ENCODE measurements around the gene LRMDA. TPM values are rescaled to one million over a fixed set of nuclear protein-coding genes. Genes with fewer than 3 reads are reported as not detected.

Gene LRMDA
- total and polyA plus RNA-seq, 12 donors = 30.7 to 132 (median 78.1) TPM

DNA sequence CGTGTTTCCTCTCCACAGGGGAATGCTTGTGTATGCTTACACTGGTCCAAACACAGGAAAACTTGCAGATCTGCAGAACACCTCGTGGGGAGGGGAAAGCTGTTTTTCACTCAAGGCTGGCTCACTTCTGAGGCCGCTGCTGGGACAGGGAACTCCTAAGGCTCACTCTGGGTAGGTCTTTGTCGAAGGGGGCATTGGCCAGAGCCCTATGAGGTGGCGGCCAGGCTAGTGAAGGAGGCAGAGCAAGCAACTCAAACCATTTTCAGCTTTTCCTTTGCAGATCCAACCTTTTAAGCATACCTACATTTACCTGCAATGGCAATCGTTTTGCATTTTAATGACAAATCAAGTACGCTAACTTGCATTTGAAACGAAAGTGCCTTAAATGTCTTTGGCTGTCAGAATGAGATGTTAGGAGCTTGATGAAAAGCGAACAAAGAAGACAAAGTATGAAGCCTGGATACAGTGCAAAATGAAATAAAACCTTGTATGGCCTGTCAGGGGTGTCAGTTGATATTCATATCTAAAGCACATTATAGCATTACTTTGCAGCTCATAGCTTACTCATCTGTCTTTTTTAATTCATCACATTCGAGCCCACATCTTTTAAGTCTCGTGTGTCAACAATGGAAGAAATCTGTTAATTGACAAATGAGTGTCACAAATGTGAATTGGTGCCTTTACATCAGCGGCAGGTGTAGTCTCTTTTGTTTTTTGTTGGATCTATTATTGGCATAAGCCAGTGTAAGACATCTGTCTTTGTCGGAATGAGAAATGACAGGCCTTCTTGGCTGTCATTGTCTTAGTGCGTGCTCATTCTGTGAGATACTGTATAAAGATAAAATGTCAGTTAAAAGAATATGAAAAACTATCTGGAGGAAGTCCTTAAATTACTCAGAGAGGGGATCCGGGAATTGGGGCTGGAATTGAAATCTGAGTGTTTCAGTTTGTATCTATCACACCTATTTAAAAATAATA, 30.5 kb downstream of the LRMDA start:
- 74 to 83% (median 76%) methylated on average over 14 to 15 of the region's 15 CpGs for WGBS, 4 donors
- Histone ChIP-seq H3K27ac (no peak overlapping the region), H3K36me3 (replicated peaks in 1 of 2) (no peaks in the 10 kb centered on the region), H3K4me3 (no peak overlapping the region), H3K27me3 (no peaks in the 10 kb centered on the region), H3K9me3 (replicated peaks in 1 of 3) (no peaks in the 10 kb centered on the region), H3K4me1 (replicated peaks in 1 of 2) (peaks cover 8 to 29% of the 10 kb centered on the region in 2 donors)
- DNase-seq = no peak
- intact Hi-C loops (cut with DNase I) = loop anchor here in 1 of 2 donors (10.0 kb wide), 1 partner anchor 57 kb away; the partner anchor contains the start of gene ZNF503
- no peak for TF ChIP-seq POLR2A (IDR thresholded peaks at IDR 0.05)
- TF ChIP-seq, protein P1, sequence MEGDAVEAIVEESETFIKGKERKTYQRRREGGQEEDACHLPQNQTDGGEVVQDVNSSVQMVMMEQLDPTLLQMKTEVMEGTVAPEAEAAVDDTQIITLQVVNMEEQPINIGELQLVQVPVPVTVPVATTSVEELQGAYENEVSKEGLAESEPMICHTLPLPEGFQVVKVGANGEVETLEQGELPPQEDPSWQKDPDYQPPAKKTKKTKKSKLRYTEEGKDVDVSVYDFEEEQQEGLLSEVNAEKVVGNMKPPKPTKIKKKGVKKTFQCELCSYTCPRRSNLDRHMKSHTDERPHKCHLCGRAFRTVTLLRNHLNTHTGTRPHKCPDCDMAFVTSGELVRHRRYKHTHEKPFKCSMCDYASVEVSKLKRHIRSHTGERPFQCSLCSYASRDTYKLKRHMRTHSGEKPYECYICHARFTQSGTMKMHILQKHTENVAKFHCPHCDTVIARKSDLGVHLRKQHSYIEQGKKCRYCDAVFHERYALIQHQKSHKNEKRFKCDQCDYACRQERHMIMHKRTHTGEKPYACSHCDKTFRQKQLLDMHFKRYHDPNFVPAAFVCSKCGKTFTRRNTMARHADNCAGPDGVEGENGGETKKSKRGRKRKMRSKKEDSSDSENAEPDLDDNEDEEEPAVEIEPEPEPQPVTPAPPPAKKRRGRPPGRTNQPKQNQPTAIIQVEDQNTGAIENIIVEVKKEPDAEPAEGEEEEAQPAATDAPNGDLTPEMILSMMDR (IDR thresholded peaks at IDR 0.05) = no peak

DNA sequence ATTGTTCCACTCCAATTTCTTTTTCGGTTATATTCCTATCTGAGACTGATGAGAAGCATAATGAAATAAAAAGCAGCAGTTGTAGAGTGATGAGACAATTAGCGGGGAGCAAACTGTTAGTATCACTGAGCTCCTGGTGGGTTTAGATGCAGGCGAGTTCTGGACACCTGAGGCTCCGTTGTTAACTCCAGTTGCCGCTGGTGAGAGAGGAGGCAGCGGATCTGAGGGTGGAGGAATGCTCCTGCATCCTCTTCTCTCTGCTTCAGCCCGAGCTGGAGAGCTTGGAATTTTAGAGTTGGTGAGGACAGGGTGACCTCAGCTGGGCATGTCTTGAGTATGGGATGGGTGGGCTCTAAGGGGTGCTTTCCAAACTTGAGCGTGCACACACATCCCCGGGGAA, 31.4 kb downstream of the LRMDA start:
- 89 to 94% (median 93%) methylated on average over 8 to 9 of the region's 9 CpGs for WGBS, 4 donors
- H3K9me3 ChIP-seq (replicated peaks in 1 of 3) = no peaks in the 10 kb centered on the region
- intact Hi-C loops (cut with DNase I) = loop anchor here in 1 of 2 donors (10.0 kb wide), 1 partner anchor 58 kb away; the partner anchor contains the start of gene ZNF503
- no peaks in the 10 kb centered on the region for H3K36me3 ChIP-seq (replicated peaks in 1 of 2)
- H3K4me3 ChIP-seq = no peak overlapping the region
- H3K4me1 ChIP-seq (replicated peaks in 1 of 2) = peaks cover 8 to 29% of the 10 kb centered on the region in 2 donors
- peak in 1 of 7 donors; percentile 17 for DNase-seq
- TF ChIP-seq, protein P1 (IDR thresholded peaks at IDR 0.05) = no peak
- TF ChIP-seq POLR2A (IDR thresholded peaks at IDR 0.05) = no peak
- no peaks in the 10 kb centered on the region for H3K27me3 ChIP-seq
- no peak overlapping the region for H3K27ac ChIP-seq

DNA sequence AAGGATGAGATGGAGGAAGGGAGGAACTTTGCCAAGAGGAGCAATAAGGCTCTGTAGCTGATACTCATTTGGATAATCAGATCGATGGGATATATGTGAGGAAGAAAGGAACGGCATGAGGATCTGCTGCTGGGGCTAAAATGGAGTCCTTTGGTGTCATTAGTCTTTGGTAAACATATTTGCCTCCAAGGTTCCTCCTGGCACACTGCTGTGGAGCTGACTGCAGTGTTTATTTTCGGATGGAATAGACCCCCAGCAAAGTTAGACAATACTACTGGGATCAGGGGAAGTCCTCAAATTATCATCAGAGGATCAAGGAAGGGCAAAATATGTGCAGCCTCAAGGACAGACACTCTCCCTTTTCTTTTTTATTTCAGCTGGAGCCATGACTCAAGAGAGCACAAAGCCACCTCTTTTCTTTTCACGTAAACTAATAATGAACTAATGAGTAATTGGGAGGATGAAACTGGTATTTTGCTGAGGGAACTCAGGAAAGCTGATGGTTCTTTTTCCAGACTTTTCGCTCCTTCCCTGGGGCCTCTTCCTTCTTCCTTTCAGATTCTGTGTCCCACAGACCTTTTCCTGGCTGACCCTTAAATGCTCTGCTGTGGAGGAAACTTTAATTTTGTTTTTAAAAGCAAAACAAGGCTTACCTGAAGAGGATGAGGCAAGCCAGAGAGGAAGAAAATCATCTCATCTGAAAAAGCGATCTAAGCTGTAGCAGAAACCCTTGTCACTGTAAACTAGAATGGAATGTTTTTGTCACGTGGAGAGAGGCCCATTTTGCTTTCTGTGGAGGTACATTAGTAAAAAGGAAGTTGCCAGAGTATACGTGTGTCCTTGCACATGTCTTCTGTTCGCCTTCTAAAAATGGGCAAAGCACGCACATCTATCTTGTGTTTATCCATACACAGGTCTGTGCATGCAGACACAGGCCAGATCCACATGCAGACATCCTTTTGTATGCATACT, 33.3 kb downstream of the LRMDA start:
- Histone ChIP-seq H3K4me1 (replicated peaks in 1 of 2) (peaks cover 23 to 45% of the 10 kb centered on the region in 2 donors), H3K27ac (peak overlapping the region in 4 of 5 donors; percentile 0 to 48 (median 38)), H3K4me3 (no peak overlapping the region), H3K27me3 (no peaks in the 10 kb centered on the region), H3K9me3 (replicated peaks in 1 of 3) (no peaks in the 10 kb centered on the region), H3K36me3 (replicated peaks in 1 of 2) (no peaks in the 10 kb centered on the region)
- intact Hi-C loops (cut with DNase I) = loop anchor here in 1 of 2 donors (10.0 kb wide), 1 partner anchor 60 kb away; the partner anchor contains the start of gene ZNF503
- 67 to 72% (median 69%) methylated on average over 10 of the region's 10 CpGs for WGBS, 4 donors
- peak in 1 of 7 donors; percentile 31 for DNase-seq
- TF ChIP-seq, protein P1 (IDR thresholded peaks at IDR 0.05) = no peak
- TF ChIP-seq POLR2A (IDR thresholded peaks at IDR 0.05) = no peak

Measured in adrenal gland (tissue), 12 donors.